Measurements from ENCODE around the gene HOXB2.

DNA sequence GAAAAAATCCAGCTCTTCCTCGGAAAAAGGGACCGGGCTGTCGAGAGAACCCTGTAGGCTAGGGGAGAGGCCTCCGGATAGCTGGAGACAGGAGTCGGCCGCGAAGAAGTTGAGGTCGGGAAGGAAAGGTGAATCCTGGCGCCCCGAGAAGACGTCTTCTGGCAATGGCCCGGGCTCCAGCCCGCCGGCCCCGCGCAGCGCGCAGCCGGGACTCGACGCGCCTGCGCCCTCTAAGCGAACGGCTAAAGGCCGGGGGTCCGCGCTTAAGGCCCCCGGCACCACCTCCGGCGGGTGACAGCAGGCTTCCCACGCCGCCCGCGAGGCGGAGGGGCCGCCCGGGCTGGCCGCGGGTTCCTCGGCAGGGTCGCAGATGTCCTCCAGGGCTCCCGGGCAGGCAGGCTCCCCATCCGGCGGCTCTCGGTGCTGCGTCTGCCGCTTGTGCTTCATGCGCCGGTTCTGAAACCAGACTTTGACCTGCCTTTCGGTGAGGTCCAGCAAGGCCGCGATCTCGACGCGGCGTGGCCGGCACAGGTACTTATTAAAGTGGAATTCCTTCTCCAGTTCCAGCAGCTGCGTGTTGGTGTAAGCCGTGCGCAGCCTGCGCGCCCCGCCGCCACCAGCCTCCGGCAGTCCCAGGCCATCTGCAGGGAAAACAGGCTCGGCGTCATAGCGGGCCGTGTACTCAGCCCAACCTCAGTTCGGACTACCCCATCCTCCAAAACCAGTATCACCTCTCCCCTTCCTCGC, 1.6 kb downstream of the HOXB2 start:
- TF ChIP-seq ATF3 (CRISPR knock-in tag; conservative IDR thresholded peaks at IDR 0.05) = no peak
- no peak for TF ChIP-seq PREB (CRISPR knock-in tag; IDR thresholded peaks at IDR 0.05; ENCODE audit: borderline replicate concordance)
- TF ChIP-seq ATF2 (CRISPR knock-in tag; IDR thresholded peaks at IDR 0.05; ENCODE audit: borderline replicate concordance, low read depth) = no peak
- TF ChIP-seq MLX (CRISPR knock-in tag; IDR thresholded peaks at IDR 0.05) = no peak
- no peak for TF ChIP-seq ATF6 (CRISPR knock-in tag; IDR thresholded peaks at IDR 0.05)
- TF ChIP-seq CTCF (IDR thresholded peaks at IDR 0.05) = no peak

Data from WTC11 (cell line).